GM12864 (cell line): Measurements from ENCODE around the gene ANKRD39.

ENCODE experiments used
- DNase-seq: peaks from one replicate; pipeline ENCODE4 v3.0.0-alpha.2; 2011; ENCODE audit warnings: low read depth
- H3K4me3 ChIP-seq: 2 replicates; pipeline ENCODE4 v1.5.1; 2011; ENCODE audit warnings: mild to moderate bottlenecking, low read depth, low read length, control low read depth
- CTCF ChIP-seq: IDR thresholded peaks from 2 replicates; pipeline ENCODE4 v1.5.1; 2011; ENCODE audit warnings: low read depth, mild to moderate bottlenecking, moderate library complexity, low read length, control low read depth, inconsistent platforms; ENCODE audit errors: missing control alignments

The ANKRD39 gene

GRCh38 chr2:96800061-96801004, 57.5 kb downstream of the ANKRD39 start:
- DNase-seq = no peak
- no peak for TF ChIP-seq CTCF
- H3K4me3 ChIP-seq = no peak overlapping the region

GRCh38 chr2:96799623-96799935, 58.2 kb downstream of the ANKRD39 start:
- no peak overlapping the region for H3K4me3 ChIP-seq
- no peak for DNase-seq
- TF ChIP-seq CTCF = no peak

GRCh38 chr2:96798733-96799622, 58.8 kb downstream of the ANKRD39 start:
- H3K4me3 ChIP-seq = no peak overlapping the region
- no peak for DNase-seq
- TF ChIP-seq CTCF = no peak
